Heart right ventricle (tissue), 16 donors: ENCODE data around the gene SHB. TPM values are rescaled to one million over a fixed set of nuclear protein-coding genes. Genes with fewer than 3 reads are reported as not detected.

ENCODE experiments used
- ATAC-seq, 8 donors: fragments of 200-7000 bp; cut with Tn5 transposase; one replicate each; pipeline ENCODE4 v1.9.1; 2020; ENCODE audit warnings: mild to moderate bottlenecking in 8 of 8, moderate library complexity in 8 of 8, moderate number of reproducible peaks in 1 of 8
- DNase-seq, 2 donors: peaks; one replicate each; pipeline ENCODE4 v3.0.0-alpha.2; 2020
- H3K27ac ChIP-seq, 10 donors: fragments of 200-600 bp; sonication (generic) in 2 of 10; one replicate each; pipeline versions ENCODE4 v1.5.0 to v1.8.0; 2020 to 2022; ENCODE audit warnings: mild to moderate bottlenecking in 3 of 10
- H3K27me3 ChIP-seq, 7 donors: fragments of 200-600 bp; one replicate each; pipeline ENCODE4 v1.8.0; 2021 to 2022; ENCODE audit warnings: mild to moderate bottlenecking in 2 of 7
- H3K36me3 ChIP-seq, 9 donors: fragments of 200-600 bp; sonication (generic) in 1 of 9; one replicate each; pipeline versions ENCODE4 v1.5.0 to v1.8.0; 2020 to 2022; ENCODE audit warnings: mild to moderate bottlenecking in 2 of 9
- H3K4me1 ChIP-seq, 9 donors: fragments of 200-600 bp; sonication (generic) in 1 of 9; one replicate each; pipeline versions ENCODE4 v1.5.0 to v1.8.0; 2020 to 2022; ENCODE audit warnings: mild to moderate bottlenecking in 4 of 9
- H3K4me3 ChIP-seq, 10 donors: fragments of 200-600 bp; sonication (generic) in 2 of 10; one replicate each; pipeline versions ENCODE4 v1.5.0 to v1.8.0; 2020 to 2022; ENCODE audit warnings: mild to moderate bottlenecking in 7 of 10, moderate library complexity in 2 of 10
- H3K9me3 ChIP-seq, 11 donors: fragments of 200-600 bp in 10 of 11; sonication (generic) in 2 of 11; one replicate each; pipeline versions ENCODE4 v1.5.0 to v1.8.0; 2013 to 2022; ENCODE audit warnings: mild to moderate bottlenecking in 2 of 11, control low read depth in 1 of 11, moderate library complexity in 1 of 11
- WGBS, 2 donors: extraction: QIAGEN DNeasy Blood & Tissue Kit; methylation state at CpG; one replicate each; pipeline ENCODE4 v1.1.7; 2013; ENCODE audit warnings: inconsistent platforms in 1 of 2; 5-methylcytosine and 5-hydroxymethylcytosine counted together
- intact Hi-C, 10 donors: fragments of 100-400 bp; cut with DNase I; formaldehyde crosslinking; loops; one replicate each; pipeline versions ENCODE4 v1.11.1 to v1.14.2; 2022
- polyA plus RNA-seq, 2 donors: library from polyadenylated mRNA; stranded (reverse); fragments of 200-250 nt; gene quantifications; one replicate each; pipeline ENCODE4 v1.2.3, GENCODE V29; 2013
- total RNA-seq, 10 donors: library from RNA; stranded (reverse); fragmentation: NEBNext Ultra II Directional in 3 of 10; extraction: Animal tissue kit (Norgen Biotek cat#: 25700) in 3 of 10; gene quantifications; one replicate each; pipeline versions ENCODE4 v1.2.1 to v1.2.4, GENCODE V29; 2021 to 2023
- TF ChIP-seq, protein P1 (sequence below), 9 donors: fragments of 200-600 bp; sonication (generic) in 2 of 9; IDR thresholded peaks; one replicate each; pipeline versions ENCODE4 v1.5.0 to v1.8.0; 2021 to 2022; ENCODE audit warnings: antibody characterized with exemption in 9 of 9, mild to moderate bottlenecking in 5 of 9, moderate library complexity in 1 of 9
- donor health status: Arrhythmogenic right ventricular cardiomyopathy.
- donor health status: ischemic (EF 13 %, LVEDD 7.1; RV severe dilation, severe dysfunction).
- donor health status: healthy with polysubstance abuse.
- donor health status: DM: no; HTN: yes; CAD: no.
- donor health status: DM: no; HTN: no; CAD: no.
- donor health status: ischemic (EF 25% LVEDD 6.9; RV normal size, moderate dysfunction).
- donor health status: ischemic (EF 25% LVEDD 5.7; RV mildly dilated, moderate dysfunction).
- donor health status: healthy.
- donor health status: DM: yes; HTN: yes; CAD: no.
- donor health status: Ischemic cardiomyopathy.
- donor health status: ischemic (EF 35%, LVEDD 5.7; RV mildly dilated, moderate dysfunction).
- donor health status: nonischemic (EF 11% LVEDD 7.7; RV severe dilation, severe dysfunction).
- donor health status: DM: yes; HTN: yes; CAD: no.
- donor health status: PGD.
- donor health status: ischemic (EF 29% LVEDD 5.4; RV normal size, mild dysfunction).
- donor health status: nonischemic (EF 23%, LVEDD 6.1; RV moderate dilation, normal function).

SHB gene
- total and polyA plus RNA-seq, 12 donors: 5.7 to 26.6 (median 18.0) TPM

DNA sequence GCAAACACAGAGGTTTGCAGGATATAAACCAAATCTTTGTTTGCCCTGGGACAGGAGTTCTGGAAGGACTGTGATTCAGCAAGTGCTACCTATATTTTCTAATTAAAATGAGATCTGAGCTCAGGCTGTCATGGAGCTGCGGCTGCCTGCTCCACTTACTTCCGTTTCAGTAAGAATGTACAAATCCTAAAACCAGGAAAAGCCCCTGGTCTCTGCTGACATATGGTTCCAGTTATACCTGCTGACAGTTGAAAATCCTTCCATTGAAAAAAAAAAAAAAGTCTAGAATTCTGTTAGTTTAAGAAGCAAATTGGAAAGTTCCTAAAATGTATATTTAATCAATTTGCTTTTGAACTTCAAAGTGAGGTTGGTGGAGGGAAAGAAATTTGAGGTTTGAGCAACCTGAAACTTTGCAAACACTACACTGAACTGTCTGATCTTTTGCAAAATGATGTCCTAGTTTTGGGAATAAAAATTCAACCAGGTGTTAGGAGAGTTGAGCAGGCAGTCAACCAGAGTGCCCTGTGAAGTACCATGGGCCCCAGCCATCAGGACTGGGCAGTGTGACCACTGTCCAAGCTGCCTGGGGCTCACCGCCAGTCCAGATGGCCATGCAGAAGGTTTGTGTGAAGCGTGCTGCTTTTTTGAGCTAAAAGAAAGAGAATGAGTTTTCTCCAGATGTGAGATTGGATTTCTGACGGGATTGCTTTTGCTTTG is 50.6 kb downstream of the SHB start:
- Histone ChIP-seq H3K27me3 (no peaks in the 10 kb centered on the region), H3K27ac (peak overlapping the region in 7 of 10 donors; percentile 1 to 82 (median 66)), H3K36me3 (peaks cover 0 to 19% (median 5%) of the 10 kb centered on the region in 9 donors), H3K4me3 (no peak overlapping the region), H3K4me1 (peaks cover 35 to 89% (median 63%) of the 10 kb centered on the region in 9 donors), H3K9me3 (no peaks in the 10 kb centered on the region)
- no peak for DNase-seq
- intact Hi-C loops: loop anchor here in 9 of 10 donors (2.0 to 10.0 kb wide), 10 partner anchors 46 to 106 kb away; partner anchors contain the start of gene SHB (in 7 of the 9)
- 71 to 74% methylated on average over 5 of the region's 5 CpGs for WGBS, 2 donors
- ATAC-seq: no peak
- TF ChIP-seq, protein P1, sequence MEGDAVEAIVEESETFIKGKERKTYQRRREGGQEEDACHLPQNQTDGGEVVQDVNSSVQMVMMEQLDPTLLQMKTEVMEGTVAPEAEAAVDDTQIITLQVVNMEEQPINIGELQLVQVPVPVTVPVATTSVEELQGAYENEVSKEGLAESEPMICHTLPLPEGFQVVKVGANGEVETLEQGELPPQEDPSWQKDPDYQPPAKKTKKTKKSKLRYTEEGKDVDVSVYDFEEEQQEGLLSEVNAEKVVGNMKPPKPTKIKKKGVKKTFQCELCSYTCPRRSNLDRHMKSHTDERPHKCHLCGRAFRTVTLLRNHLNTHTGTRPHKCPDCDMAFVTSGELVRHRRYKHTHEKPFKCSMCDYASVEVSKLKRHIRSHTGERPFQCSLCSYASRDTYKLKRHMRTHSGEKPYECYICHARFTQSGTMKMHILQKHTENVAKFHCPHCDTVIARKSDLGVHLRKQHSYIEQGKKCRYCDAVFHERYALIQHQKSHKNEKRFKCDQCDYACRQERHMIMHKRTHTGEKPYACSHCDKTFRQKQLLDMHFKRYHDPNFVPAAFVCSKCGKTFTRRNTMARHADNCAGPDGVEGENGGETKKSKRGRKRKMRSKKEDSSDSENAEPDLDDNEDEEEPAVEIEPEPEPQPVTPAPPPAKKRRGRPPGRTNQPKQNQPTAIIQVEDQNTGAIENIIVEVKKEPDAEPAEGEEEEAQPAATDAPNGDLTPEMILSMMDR (IDR thresholded peaks at IDR 0.05): no peak

DNA sequence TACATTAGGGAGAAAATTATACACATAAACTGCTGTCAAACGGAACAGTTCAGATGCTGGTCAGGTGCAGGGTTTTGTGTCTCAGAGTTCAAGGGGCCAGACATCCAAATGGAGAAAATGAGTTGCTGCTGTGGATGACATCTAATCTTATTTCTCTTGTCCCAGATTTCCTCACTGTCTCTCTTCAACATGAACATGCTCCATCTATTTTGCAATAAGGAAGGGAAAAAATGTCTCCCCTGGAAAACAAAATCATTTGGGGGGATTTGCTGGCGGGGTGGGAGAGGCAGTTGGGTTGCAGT is 51.2 kb downstream of the SHB start:
- ATAC-seq (no peak), DNase-seq (no peak)
- Histone ChIP-seq H3K36me3 (peaks cover 0 to 22% (median 5%) of the 10 kb centered on the region in 9 donors), H3K4me1 (peaks cover 33 to 83% (median 59%) of the 10 kb centered on the region in 9 donors), H3K4me3 (no peak overlapping the region), H3K27me3 (no peaks in the 10 kb centered on the region), H3K9me3 (no peaks in the 10 kb centered on the region), H3K27ac (peak overlapping the region in 4 of 10 donors; percentile 77 to 88 (median 83))
- 88 to 94% methylated on average over 2 of the region's 2 CpGs for WGBS, 2 donors
- TF ChIP-seq, protein P1 (IDR thresholded peaks at IDR 0.05): no peak
- intact Hi-C loops: loop anchor here in 9 of 10 donors (2.0 to 10.0 kb wide), 10 partner anchors 47 to 106 kb away; partner anchors contain the start of gene SHB (in 8 of the 9)

DNA sequence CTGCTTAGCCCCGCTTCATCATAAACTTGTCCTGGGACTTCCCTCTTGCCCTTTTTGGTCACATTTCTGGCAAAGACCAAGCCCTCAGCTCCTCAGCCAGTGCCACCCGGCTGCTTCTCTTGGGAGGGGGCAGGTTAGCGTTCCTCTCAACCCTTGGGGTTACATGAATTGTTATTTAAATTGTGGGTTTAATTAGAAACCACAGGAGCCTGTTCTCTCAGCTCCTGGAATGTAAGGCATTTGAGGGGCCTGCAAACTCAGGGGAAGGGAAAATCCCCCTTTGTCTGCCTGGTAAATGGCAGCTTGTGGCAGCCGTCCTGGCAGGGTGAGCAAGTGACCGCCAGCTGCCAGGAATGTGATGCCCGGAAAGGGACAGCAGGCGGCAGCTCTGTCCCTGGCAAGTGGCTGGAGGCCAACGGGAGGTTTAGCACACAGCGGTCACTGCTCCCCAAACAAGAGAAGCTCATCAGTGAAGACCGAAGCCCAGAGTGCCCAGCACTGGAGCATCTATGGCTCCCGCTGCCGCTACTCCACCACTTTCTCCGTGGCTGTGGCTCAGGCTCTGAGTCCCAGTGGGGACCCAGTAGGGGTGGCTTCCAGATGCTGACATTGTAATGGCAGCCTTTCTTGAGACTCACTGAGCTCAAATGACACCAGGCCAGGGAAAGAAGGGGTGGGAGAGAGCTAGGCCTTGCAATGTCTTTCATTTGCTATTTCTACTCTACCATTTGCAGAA is 51.7 kb downstream of the SHB start:
- Histone ChIP-seq H3K27me3 (no peaks in the 10 kb centered on the region), H3K4me1 (peaks cover 33 to 79% (median 59%) of the 10 kb centered on the region in 9 donors), H3K27ac (peak overlapping the region; percentile 12 to 88 (median 60)), H3K9me3 (no peaks in the 10 kb centered on the region), H3K4me3 (no peak overlapping the region), H3K36me3 (peaks cover 0 to 26% (median 5%) of the 10 kb centered on the region in 9 donors)
- WGBS, 2 donors: 51 to 60% methylated on average over 13 of the region's 13 CpGs
- DNase-seq: peak; percentile 68 to 73
- TF ChIP-seq, protein P1 (IDR thresholded peaks at IDR 0.05): peak; percentile 27 to 61 (median 50)
- intact Hi-C loops: loop anchor here in 9 of 10 donors (2.0 to 10.0 kb wide), 9 partner anchors 47 to 105 kb away; partner anchors contain the start of gene SHB (in 7 of the 9)
- ATAC-seq: peak; percentile 63 to 87 (median 82)
